Parathyroid adenoma (tissue), 2 donors: ENCODE data around the gene LRTM2.

Source experiments
- H2AFZ ChIP-seq: fragments of 300-600 bp; sonication (generic); one replicate; pipeline ENCODE4 v1.7.0; 2017; ENCODE audit warnings: antibody characterized with exemption, mild to moderate bottlenecking
- H3K27ac ChIP-seq: fragments of 300-600 bp; sonication (generic); one replicate; pipeline ENCODE4 v1.7.0; 2017
- H3K27me3 ChIP-seq: fragments of 300-600 bp; sonication (generic); one replicate; pipeline ENCODE4 v1.7.0; 2017; ENCODE audit warnings: low read length; ENCODE audit not compliant: control insufficient read depth, insufficient read depth
- H3K36me3 ChIP-seq: fragments of 300-600 bp; sonication (generic); one replicate; pipeline ENCODE4 v1.7.0; 2017; ENCODE audit warnings: low read length; ENCODE audit not compliant: control insufficient read depth, insufficient read depth
- H3K4me1 ChIP-seq: fragments of 300-600 bp; sonication (generic); one replicate; pipeline ENCODE4 v1.7.0; 2017; ENCODE audit warnings: control low read depth
- H3K4me2 ChIP-seq: fragments of 300-600 bp; sonication (generic); one replicate; pipeline ENCODE4 v1.7.0; 2017; ENCODE audit warnings: low read length
- H3K4me3 ChIP-seq: fragments of 300-600 bp; sonication (generic); one replicate; pipeline ENCODE4 v1.7.0; 2017; ENCODE audit warnings: low read depth, low read length
- H3K79me2 ChIP-seq: fragments of 300-600 bp; sonication (generic); one replicate; pipeline ENCODE4 v1.7.0; 2017; ENCODE audit warnings: control low read depth
- H3K9ac ChIP-seq: fragments of 300-600 bp; sonication (generic); one replicate; pipeline ENCODE4 v1.7.0; 2017; ENCODE audit warnings: mild to moderate bottlenecking
- H3K9me3 ChIP-seq: fragments of 300-600 bp; sonication (generic); one replicate; pipeline ENCODE4 v1.7.0; 2017; ENCODE audit warnings: low read length; ENCODE audit not compliant: control insufficient read depth
- CTCF ChIP-seq: fragments of 300-600 bp; sonication (generic); IDR thresholded peaks from one replicate; pipeline ENCODE4 v1.7.0; 2017; ENCODE audit warnings: antibody characterized with exemption, mild to moderate bottlenecking
- donor health status: primary hyperparathyroidism.

Gene LRTM2

GRCh38 chr12:1838994-1839365 lies 18.6 kb downstream of the LRTM2 start:
- Histone ChIP-seq H3K27ac (no peak overlapping the region), H3K79me2 (no peaks in the 10 kb centered on the region), H3K27me3 (no peaks in the 10 kb centered on the region), H3K9ac (no peak overlapping the region), H3K9me3 (no peaks in the 10 kb centered on the region), H3K36me3 (no peaks in the 10 kb centered on the region), H3K4me2 (no peak overlapping the region), H2AFZ (no peak overlapping the region), H3K4me1 (peaks cover 18% of the 10 kb centered on the region), H3K4me3 (no peak overlapping the region)
- TF ChIP-seq CTCF = no peak

GRCh38 chr12:1839464-1839863 lies 19.1 kb downstream of the LRTM2 start:
- H3K4me3 ChIP-seq = no peak overlapping the region
- no peak overlapping the region for H3K27ac ChIP-seq
- H3K4me2 ChIP-seq = no peak overlapping the region
- H3K27me3 ChIP-seq = no peaks in the 10 kb centered on the region
- no peaks in the 10 kb centered on the region for H3K9me3 ChIP-seq
- H3K36me3 ChIP-seq = no peaks in the 10 kb centered on the region
- H3K79me2 ChIP-seq = no peaks in the 10 kb centered on the region
- no peak overlapping the region for H2AFZ ChIP-seq
- H3K9ac ChIP-seq = no peak overlapping the region
- no peak for TF ChIP-seq CTCF
- H3K4me1 ChIP-seq = peaks cover 18% of the 10 kb centered on the region

- Histone ChIP-seq H3K79me2 (no peaks in the 10 kb centered on the region), H3K9me3 (no peaks in the 10 kb centered on the region), H3K4me3 (no peak overlapping the region), H3K4me1 (peaks cover 18% of the 10 kb centered on the region), H3K27me3 (no peaks in the 10 kb centered on the region), H3K36me3 (no peaks in the 10 kb centered on the region), H3K9ac (no peak overlapping the region), H2AFZ (no peak overlapping the region), H3K27ac (no peak overlapping the region), H3K4me2 (no peak overlapping the region)
- TF ChIP-seq CTCF = no peak
Observed at GRCh38 chr12:1839956-1840951, 19.9 kb downstream of the LRTM2 start.

GRCh38 chr12:1840981-1841425 lies 20.6 kb downstream of the LRTM2 start:
- peaks cover 14% of the 10 kb centered on the region for H3K4me1 ChIP-seq
- no peak overlapping the region for H3K9ac ChIP-seq
- TF ChIP-seq CTCF = no peak
- H2AFZ ChIP-seq = no peak overlapping the region
- H3K9me3 ChIP-seq = no peaks in the 10 kb centered on the region
- H3K4me3 ChIP-seq = no peak overlapping the region
- H3K36me3 ChIP-seq = no peaks in the 10 kb centered on the region
- no peak overlapping the region for H3K4me2 ChIP-seq
- H3K27me3 ChIP-seq = no peaks in the 10 kb centered on the region
- H3K27ac ChIP-seq = no peak overlapping the region
- no peaks in the 10 kb centered on the region for H3K79me2 ChIP-seq
